HEK293T (cell line): Measurements from ENCODE around the gene SOX13.

Source experiments
- CTCF ChIA-PET: fragments of 350-600 bp; formaldehyde crosslinking; extraction: SDS; loops from one replicate; lab custom pipeline; 2021; ENCODE audit warnings: antibody characterized with exemption, inconsistent platforms; lab: Yijun Ruan, JAX
- POLR2A ChIA-PET: fragments of 350-600 bp; formaldehyde crosslinking; extraction: SDS; loops from one replicate; lab custom pipeline; 2020; ENCODE audit warnings: antibody characterized with exemption, inconsistent platforms; lab: Yijun Ruan, JAX
- DNase-seq: peaks from one replicate; pipeline ENCODE4 v3.0.0; 2012; ENCODE audit warnings: mixed read lengths; ENCODE audit errors: extremely low spot score
- ARNT ChIP-seq: fragments of 450-650 bp; IDR thresholded peaks from 2 replicates; pipeline ENCODE4 v1.6.1; 2017; ENCODE audit warnings: mild to moderate bottlenecking
- BHLHE40 ChIP-seq: fragments of 450-650 bp; IDR thresholded peaks from 2 replicates; pipeline ENCODE4 v1.6.1; 2016; ENCODE audit warnings: mild to moderate bottlenecking, moderate library complexity, borderline replicate concordance
- CTBP1 ChIP-seq: fragments of 450-650 bp; IDR thresholded peaks from 2 replicates; pipeline ENCODE4 v1.6.1; 2016; ENCODE audit warnings: borderline replicate concordance
- ELF4 ChIP-seq: fragments of 450-650 bp; IDR thresholded peaks from 2 replicates; pipeline ENCODE4 v1.6.1; 2017; ENCODE audit warnings: antibody characterized with exemption
- FOXA1 ChIP-seq: fragments of 450-650 bp; IDR thresholded peaks from 2 replicates; pipeline ENCODE4 v1.6.1; 2016; ENCODE audit warnings: mild to moderate bottlenecking
- FOXK2 ChIP-seq: fragments of 450-650 bp; IDR thresholded peaks from 2 replicates; pipeline ENCODE4 v1.6.1; 2016; ENCODE audit warnings: mild to moderate bottlenecking
- FOXM1 ChIP-seq: fragments of 450-650 bp; IDR thresholded peaks from 2 replicates; pipeline ENCODE4 v1.6.1; 2017; ENCODE audit warnings: mild to moderate bottlenecking, borderline replicate concordance
- HDGF ChIP-seq: fragments of 450-650 bp; IDR thresholded peaks from 2 replicates; pipeline ENCODE4 v1.6.1; 2017; ENCODE audit warnings: antibody characterized with exemption, borderline replicate concordance
- L3MBTL2 ChIP-seq: fragments of 450-650 bp; conservative IDR thresholded peaks from 2 replicates; pipeline ENCODE4 v1.6.1; 2016; ENCODE audit warnings: mild to moderate bottlenecking
- LEF1 ChIP-seq: fragments of 450-650 bp; IDR thresholded peaks from 2 replicates; pipeline ENCODE4 v1.6.1; 2017; ENCODE audit warnings: mild to moderate bottlenecking, borderline replicate concordance
- NFRKB ChIP-seq: fragments of 450-650 bp; IDR thresholded peaks from 2 replicates; pipeline ENCODE4 v1.6.1; 2016; ENCODE audit warnings: mild to moderate bottlenecking, moderate library complexity
- PKNOX1 ChIP-seq: fragments of 450-650 bp; IDR thresholded peaks from 2 replicates; pipeline ENCODE4 v1.6.1; 2016
- SP1 ChIP-seq: fragments of 450-650 bp; IDR thresholded peaks from 2 replicates; pipeline ENCODE4 v1.6.1; 2017
- SUZ12 ChIP-seq: fragments of 450-650 bp; IDR thresholded peaks from 2 replicates; pipeline ENCODE4 v1.6.1; 2016; ENCODE audit warnings: mild to moderate bottlenecking
- TARDBP ChIP-seq: fragments of 450-650 bp; IDR thresholded peaks from 2 replicates; pipeline ENCODE4 v1.6.1; 2016
- ZNF384 ChIP-seq: fragments of 450-650 bp; IDR thresholded peaks from 2 replicates; pipeline ENCODE4 v1.6.1; 2016

Gene SOX13

GRCh38 chr1:204104331-204105130 is 31.6 kb downstream of the SOX13 start:
- DNase-seq: no peak
- ChIA-PET CTCF (no interaction called here), POLR2A (no interaction called here)
- TF ChIP-seq ELF4: no peak
- no peak for TF ChIP-seq SUZ12
- TF ChIP-seq L3MBTL2: no peak
- TF ChIP-seq ARNT: no peak
- TF ChIP-seq FOXM1: no peak

- DNase-seq: no peak
- no peak for TF ChIP-seq HDGF
- TF ChIP-seq CTBP1: no peak
- TF ChIP-seq SP1: no peak
- TF ChIP-seq FOXK2: no peak
- no peak for TF ChIP-seq BHLHE40
- no peak for TF ChIP-seq L3MBTL2
- TF ChIP-seq FOXM1: no peak
- TF ChIP-seq TARDBP: no peak
- TF ChIP-seq ELF4: no peak
- TF ChIP-seq SUZ12: no peak
- TF ChIP-seq LEF1: no peak
- no peak for TF ChIP-seq PKNOX1
- no peak for TF ChIP-seq ARNT
- TF ChIP-seq ZNF384: no peak
- no peak for TF ChIP-seq FOXA1
- TF ChIP-seq NFRKB: no peak
- POLR2A ChIA-PET: no interaction called here
Measured at GRCh38 chr1:204105131-204105515, 32.2 kb downstream of the SOX13 start.

DNA sequence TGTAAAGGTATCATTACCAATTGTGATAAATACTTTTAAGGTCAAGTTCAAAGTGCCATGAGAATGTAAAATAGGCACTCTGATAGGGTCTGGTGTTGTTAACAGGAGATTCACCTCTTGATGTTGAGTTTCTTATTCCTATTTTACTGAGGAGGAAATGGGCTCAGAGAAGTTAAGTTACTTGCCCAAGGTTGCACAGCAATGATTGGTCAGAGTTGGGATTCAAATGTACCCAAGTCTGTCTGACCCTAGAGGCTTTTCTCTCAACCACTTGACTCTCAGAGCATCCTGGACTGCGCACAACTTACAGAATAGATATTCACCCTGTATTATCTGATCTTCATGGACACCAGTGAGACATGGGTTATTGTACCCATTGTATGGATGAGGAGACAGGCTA is 33.9 kb downstream of the SOX13 start:
- DNase-seq: no peak
- ChIA-PET POLR2A (no interaction called here), CTCF (no interaction called here)
- TF ChIP-seq ARNT: no peak
- no peak for TF ChIP-seq SP1
- TF ChIP-seq LEF1: no peak

More at GRCh38 chr1:204105131-204105515, 32.2 kb downstream of the SOX13 start:
- CTCF ChIA-PET: no interaction called here

GRCh38 chr1:204107892-204108291 is 35.0 kb downstream of the SOX13 start:
- CTCF ChIA-PET: interaction anchor here (1.1 kb wide), 1 partner anchor 21 kb away, joined by 5 read pairs; no protein-coding TSS in a partner anchor
- no peak for DNase-seq
- TF ChIP-seq SUZ12 (no peak), ZNF384 (no peak)
- POLR2A ChIA-PET: no interaction called here

- ChIA-PET POLR2A (no interaction called here), CTCF (interaction anchor here (1.1 kb wide), 1 partner anchor 21 kb away, joined by 5 read pairs; no protein-coding TSS in a partner anchor)
- no peak for DNase-seq
- TF ChIP-seq HDGF (no peak), TARDBP (no peak), ZNF384 (no peak), ARNT (no peak), SUZ12 (no peak), PKNOX1 (no peak), BHLHE40 (no peak)
Measured at GRCh38 chr1:204108312-204109141, 35.6 kb downstream of the SOX13 start.

DNA sequence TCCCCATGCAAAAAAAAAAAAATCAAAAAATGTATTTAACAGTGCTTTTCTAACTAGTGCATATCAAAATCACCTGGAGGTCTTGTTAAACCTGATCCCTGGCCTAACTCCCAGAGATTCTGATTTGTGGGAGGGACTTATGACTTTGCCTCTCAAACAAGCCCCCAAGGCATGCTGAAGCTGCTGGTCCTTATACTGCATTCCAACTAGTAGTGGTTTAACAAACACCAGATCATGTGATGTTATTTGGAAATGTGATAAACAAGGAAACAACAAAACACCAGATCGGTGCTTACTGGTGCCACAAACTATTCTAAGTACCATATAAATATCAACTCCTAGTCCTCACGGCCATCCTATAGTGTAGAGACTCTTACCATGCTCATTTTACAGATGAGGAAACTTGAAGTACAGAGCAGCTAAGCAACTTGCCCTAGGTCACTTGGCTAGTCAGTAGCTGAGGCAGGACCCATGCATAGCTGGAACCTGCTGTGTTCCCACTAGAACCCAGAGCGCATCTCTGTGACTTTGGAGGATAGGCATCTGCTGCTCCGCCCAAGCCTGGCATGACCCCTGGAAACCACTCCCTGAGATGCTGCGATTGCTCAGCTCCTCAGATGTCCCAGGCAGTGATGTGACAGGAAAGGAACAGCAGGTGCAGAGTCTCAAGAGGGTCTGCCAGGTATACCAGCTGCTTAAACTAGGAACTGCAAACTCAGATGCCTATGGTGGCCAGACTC is 38.1 kb downstream of the SOX13 start:
- TF ChIP-seq FOXK2 (no peak), ARNT (no peak)
- DNase-seq: no peak
- POLR2A ChIA-PET: no interaction called here
- CTCF ChIA-PET: no interaction called here
